Breast epithelium (tissue), 4 donors: ENCODE measurements around the gene TRIM59. TPM values are rescaled to one million over a fixed set of nuclear protein-coding genes. Genes with fewer than 3 reads are reported as not detected.

Experiments used
- DNase-seq, 2 donors: peaks; one replicate each; pipeline ENCODE4 v3.0.0-alpha.2; 2019; ENCODE audit warnings: low spot score in 2 of 2
- H3K27ac ChIP-seq, 2 donors: fragments of 200-600 bp; sonication (generic) in 1 of 2; one replicate each; pipeline ENCODE4 v1.5.1; 2016 to 2019; ENCODE audit warnings: mild to moderate bottlenecking in 1 of 2
- H3K27me3 ChIP-seq, 2 donors: fragments of 200-600 bp; sonication (generic) in 1 of 2; one replicate each; pipeline versions ENCODE4 v1.5.1 to v1.6.0; 2017 to 2019; ENCODE audit warnings: control low read depth in 1 of 2, mild to moderate bottlenecking in 1 of 2
- H3K36me3 ChIP-seq: fragments of 200-600 bp; one replicate; pipeline ENCODE4 v1.5.1; 2019
- H3K4me1 ChIP-seq, 2 donors: fragments of 200-600 bp; sonication (generic); one replicate each; pipeline ENCODE4 v1.5.1; 2016 to 2019; ENCODE audit warnings: control low read depth in 1 of 2
- H3K4me3 ChIP-seq, 3 donors: fragments of 200-600 bp; sonication (generic); 1 replicate in 2 of 3; 2 replicates in 1 of 3; pipeline ENCODE4 v1.5.1; 2016 to 2019; ENCODE audit warnings: mild to moderate bottlenecking in 3 of 3, moderate library complexity in 2 of 3
- H3K9me3 ChIP-seq, 2 donors: fragments of 200-600 bp; sonication (generic) in 1 of 2; one replicate each; pipeline ENCODE4 v1.5.1; 2016 to 2019; ENCODE audit warnings: control low read depth in 1 of 2
- POLR2A ChIP-seq: fragments of 450-650 bp; IDR thresholded peaks from one replicate; pipeline ENCODE4 v1.6.1; 2016; ENCODE audit warnings: antibody characterized with exemption, mild to moderate bottlenecking, moderate library complexity
- POLR2AphosphoS5 ChIP-seq, 3 donors: sonication (generic); formaldehyde crosslinking; IDR thresholded peaks; one replicate each; pipeline ENCODE4 v1.6.1; 2017; ENCODE audit warnings: antibody characterized with exemption in 3 of 3
- intact Hi-C: fragments of 100-400 bp; cut with DNase I; formaldehyde crosslinking; loops from one replicate; pipeline ENCODE4 v1.15.1; 2023; ENCODE audit warnings: low total_unique reads
- total RNA-seq, 3 donors: library from RNA; depleted of rRNA; stranded (reverse); fragments of >200 nt; gene quantifications; one replicate each; pipeline ENCODE4 v1.1.0, GENCODE V29; 2016
- TF ChIP-seq, protein P1 (sequence below), 3 donors: fragments of 450-650 bp; IDR thresholded peaks; one replicate each; pipeline ENCODE4 v1.5.1; 2016 to 2017; ENCODE audit warnings: antibody characterized with exemption in 3 of 3, mild to moderate bottlenecking in 3 of 3, moderate library complexity in 3 of 3

The TRIM59 gene
- total RNA-seq, 3 donors from 2014 or later: 0.64 to 5.0 (median 3.9) TPM

DNA sequence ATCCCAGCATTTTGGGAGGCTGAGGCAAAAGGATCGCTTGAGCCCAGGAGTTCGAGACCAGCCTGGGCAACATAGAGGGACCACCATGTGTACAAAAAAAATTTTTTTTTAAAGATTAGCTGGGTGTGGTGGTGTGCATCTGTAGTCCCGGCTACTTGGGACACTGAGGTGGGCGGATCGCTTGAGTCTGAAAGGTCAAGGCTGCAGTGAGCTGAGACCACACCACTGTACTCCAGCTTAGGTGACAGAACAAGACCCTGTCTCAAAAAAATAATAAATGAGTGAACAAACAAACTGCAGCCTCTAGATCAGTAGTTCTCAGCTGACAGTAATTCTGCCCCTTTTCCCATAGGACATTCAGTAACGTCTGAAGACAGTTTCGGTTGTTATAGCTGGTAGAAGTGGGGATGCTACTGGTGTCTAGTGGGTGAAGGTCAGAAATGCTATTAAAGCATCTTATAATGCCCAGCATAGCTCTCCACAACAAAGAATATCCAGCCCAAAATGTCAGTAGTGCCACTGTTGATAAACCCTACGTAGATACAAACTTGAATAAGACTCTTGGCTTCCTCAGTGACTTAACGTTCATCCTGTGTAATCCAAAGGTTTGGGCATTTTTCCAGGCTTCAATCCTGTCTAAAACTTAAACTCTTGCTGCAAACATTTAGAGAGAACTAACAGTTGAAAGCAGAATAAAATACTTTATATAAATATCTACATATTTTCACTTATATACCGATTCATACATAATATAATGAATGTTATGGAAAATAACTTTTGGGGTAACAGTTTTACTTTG, 39.6 kb downstream of the TRIM59 start:
- intact Hi-C loops: no loop called here
- Histone ChIP-seq H3K9me3 (no peaks in the 10 kb centered on the region), H3K4me1 (no peaks in the 10 kb centered on the region), H3K27ac (no peak overlapping the region), H3K36me3 (no peaks in the 10 kb centered on the region), H3K27me3 (no peaks in the 10 kb centered on the region), H3K4me3 (no peak overlapping the region)
- no peak for TF ChIP-seq POLR2AphosphoS5 (IDR thresholded peaks at IDR 0.05)
- TF ChIP-seq POLR2A: no peak
- TF ChIP-seq, protein P1, sequence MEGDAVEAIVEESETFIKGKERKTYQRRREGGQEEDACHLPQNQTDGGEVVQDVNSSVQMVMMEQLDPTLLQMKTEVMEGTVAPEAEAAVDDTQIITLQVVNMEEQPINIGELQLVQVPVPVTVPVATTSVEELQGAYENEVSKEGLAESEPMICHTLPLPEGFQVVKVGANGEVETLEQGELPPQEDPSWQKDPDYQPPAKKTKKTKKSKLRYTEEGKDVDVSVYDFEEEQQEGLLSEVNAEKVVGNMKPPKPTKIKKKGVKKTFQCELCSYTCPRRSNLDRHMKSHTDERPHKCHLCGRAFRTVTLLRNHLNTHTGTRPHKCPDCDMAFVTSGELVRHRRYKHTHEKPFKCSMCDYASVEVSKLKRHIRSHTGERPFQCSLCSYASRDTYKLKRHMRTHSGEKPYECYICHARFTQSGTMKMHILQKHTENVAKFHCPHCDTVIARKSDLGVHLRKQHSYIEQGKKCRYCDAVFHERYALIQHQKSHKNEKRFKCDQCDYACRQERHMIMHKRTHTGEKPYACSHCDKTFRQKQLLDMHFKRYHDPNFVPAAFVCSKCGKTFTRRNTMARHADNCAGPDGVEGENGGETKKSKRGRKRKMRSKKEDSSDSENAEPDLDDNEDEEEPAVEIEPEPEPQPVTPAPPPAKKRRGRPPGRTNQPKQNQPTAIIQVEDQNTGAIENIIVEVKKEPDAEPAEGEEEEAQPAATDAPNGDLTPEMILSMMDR (IDR thresholded peaks at IDR 0.05): no peak
- no peak for DNase-seq

DNA sequence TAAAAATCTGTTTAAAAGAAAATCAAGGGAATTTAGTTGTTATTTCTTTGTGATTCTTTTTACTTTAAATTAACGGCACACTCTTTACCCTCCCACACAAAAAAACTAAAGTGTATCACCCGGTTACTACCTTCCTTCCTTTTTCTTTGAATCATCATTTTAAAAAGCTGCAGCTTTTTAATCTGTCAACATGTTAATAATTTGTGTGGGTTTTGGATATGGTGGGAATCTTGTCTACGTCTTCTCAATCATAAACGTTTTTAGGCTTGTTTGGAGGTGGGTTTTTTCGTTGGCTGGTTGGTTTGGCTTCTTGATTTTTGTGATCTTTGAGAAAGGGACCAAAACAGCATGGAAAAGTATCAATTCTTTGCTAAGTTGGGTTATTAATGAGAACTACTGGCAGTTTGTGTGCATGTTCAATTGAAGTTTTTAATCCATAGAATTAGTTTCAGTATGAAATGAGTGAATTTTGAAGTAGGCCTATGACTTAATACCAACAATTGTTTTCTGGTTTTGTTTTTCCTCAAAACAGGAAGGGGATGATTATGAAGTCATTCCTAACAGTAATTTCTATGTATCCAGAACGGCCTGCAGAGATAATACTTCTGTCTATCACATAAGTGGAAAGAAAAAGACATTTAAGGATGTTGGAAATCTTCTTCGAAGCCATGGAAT, 45.7 kb downstream of the TRIM59 start:
- intact Hi-C loops: no loop called here
- H3K27me3 ChIP-seq: no peaks in the 10 kb centered on the region
- no peak overlapping the region for H3K27ac ChIP-seq

DNA sequence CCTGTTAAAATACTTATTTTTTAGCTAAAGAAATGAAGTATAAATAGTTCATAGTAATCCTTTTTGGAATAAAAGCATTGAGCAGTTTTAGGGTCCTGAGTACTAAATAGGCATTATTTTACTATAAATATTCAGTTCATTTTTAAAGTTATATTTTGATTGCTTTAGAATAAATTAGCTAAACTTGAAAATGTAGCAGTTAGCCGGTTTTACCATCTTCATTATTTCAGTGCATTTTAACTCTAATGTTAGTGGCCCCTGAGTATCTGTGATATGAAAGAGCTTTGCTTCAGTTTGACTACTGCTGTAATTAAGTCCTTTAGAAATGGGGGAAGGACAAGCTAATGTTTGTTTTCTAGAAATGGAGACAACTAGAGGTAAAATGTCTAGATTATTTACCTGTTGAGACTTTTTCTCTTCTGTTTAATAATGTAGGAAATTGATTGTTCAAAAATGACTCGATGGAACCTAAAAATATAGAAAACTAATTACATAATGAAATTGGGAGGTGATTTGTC, 46.5 kb downstream of the TRIM59 start:
- TF ChIP-seq, protein P1 (IDR thresholded peaks at IDR 0.05): no peak
- TF ChIP-seq POLR2A: no peak
- no peak for TF ChIP-seq POLR2AphosphoS5 (IDR thresholded peaks at IDR 0.05)
- Histone ChIP-seq H3K9me3 (no peaks in the 10 kb centered on the region), H3K4me3 (no peak overlapping the region), H3K36me3 (no peaks in the 10 kb centered on the region), H3K4me1 (peaks cover 0 to 6% of the 10 kb centered on the region in 2 donors), H3K27ac (no peak overlapping the region), H3K27me3 (no peaks in the 10 kb centered on the region)
- no peak for DNase-seq
- intact Hi-C loops: no loop called here

More for the DNA sequence above, 45.7 kb downstream of the TRIM59 start:
- no peak for TF ChIP-seq POLR2A
- TF ChIP-seq POLR2AphosphoS5 (IDR thresholded peaks at IDR 0.05): no peak
- TF ChIP-seq, protein P1 (IDR thresholded peaks at IDR 0.05): no peak
- Histone ChIP-seq H3K9me3 (no peaks in the 10 kb centered on the region), H3K4me1 (peaks cover 0 to 6% of the 10 kb centered on the region in 2 donors), H3K36me3 (no peaks in the 10 kb centered on the region), H3K4me3 (no peak overlapping the region)
- DNase-seq: no peak

DNA sequence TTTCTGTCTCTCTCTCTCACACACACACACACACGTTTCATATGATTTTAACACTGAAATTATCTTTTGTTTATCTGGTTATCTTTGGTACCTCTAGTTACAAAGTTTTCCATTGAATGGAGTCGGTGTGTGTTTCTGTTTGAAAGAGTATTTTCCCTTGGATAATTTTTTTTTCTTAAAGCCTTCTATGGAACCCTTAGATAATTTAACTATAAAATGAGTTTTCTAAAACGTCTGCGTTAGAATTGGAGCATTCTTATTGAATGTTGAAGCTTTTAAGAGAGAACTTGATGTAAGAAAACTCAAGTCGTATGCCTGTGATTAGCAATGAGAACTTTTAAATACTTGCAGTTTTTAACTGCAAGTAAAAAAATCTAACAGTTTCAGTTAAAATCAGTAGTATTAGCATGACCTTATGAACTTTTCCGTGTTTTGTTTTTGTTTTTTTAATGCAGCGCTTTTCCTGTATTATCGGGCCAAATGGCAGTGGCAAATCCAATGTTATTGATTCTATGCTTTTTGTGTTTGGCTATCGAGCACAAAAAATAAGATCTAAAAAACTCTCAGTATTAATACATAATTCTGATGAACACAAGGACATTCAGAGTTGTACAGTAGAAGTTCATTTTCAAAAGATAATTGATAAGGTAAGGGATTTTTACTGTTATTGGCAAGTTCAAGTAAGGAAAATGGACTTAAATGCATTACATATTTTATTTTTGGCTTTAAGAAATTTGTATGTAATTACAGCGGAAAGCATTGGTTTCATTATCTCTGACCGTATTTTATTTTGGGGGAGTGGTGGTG, 47.2 kb downstream of the TRIM59 start:
- no peak overlapping the region for H3K27ac ChIP-seq
- H3K4me1 ChIP-seq: peaks cover 0 to 6% of the 10 kb centered on the region in 2 donors
- no peak overlapping the region for H3K4me3 ChIP-seq
- DNase-seq: no peak
- no peaks in the 10 kb centered on the region for H3K36me3 ChIP-seq
- intact Hi-C loops: no loop called here
- no peak for TF ChIP-seq POLR2AphosphoS5 (IDR thresholded peaks at IDR 0.05)
- no peak for TF ChIP-seq POLR2A
- H3K27me3 ChIP-seq: no peaks in the 10 kb centered on the region
- H3K9me3 ChIP-seq: no peaks in the 10 kb centered on the region

DNA sequence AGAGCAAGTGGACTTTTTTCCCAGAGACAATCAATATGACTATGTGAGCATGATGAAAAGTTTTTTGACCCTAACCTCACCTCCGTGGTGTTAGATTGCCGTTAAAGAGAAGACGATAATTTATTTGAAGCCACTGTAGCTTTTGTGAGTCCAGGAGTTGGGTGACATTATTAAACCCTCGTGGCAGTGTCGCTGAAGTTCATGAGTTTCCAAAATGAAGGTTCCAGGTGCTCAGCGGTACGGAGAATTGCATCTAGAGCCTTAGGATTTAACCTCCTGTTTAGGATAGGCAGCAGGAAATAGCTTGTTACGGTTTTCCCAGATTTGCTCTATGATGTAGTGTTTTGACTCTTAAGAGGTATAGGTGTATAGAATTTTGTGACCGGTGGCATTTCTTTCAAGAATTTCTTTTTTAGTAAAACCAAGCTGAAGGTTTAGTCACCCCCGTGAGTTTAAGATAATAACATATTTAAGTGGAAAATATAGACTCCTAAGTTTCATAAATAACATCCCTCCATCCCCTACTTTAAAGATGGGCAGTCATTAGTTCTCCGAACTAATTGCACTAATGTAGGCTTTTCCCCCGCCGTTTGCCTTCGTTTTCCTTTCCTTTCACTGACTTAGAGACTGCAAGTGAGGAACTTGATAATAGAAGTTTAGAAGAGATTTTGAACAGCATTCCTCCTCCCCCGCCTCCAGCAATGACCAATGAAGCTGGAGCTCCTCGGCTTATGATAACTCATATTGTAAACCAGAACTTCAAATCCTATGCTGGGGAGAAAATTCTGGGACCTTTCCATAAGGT, 48.1 kb downstream of the TRIM59 start:
- intact Hi-C loops: no loop called here
- TF ChIP-seq POLR2AphosphoS5 (IDR thresholded peaks at IDR 0.05) (no peak), POLR2A (no peak)
- TF ChIP-seq, protein P1 (IDR thresholded peaks at IDR 0.05): no peak

More for the DNA sequence above, 48.1 kb downstream of the TRIM59 start:
- H3K9me3 ChIP-seq: no peaks in the 10 kb centered on the region
- H3K4me3 ChIP-seq: peak overlapping the region; percentile 72 to 82 (median 78)
- DNase-seq: no peak
- H3K36me3 ChIP-seq: no peaks in the 10 kb centered on the region
- H3K27ac ChIP-seq: no peak overlapping the region
- peaks cover 0 to 6% of the 10 kb centered on the region in 2 donors for H3K4me1 ChIP-seq
- no peaks in the 10 kb centered on the region for H3K27me3 ChIP-seq
